NCI-H69 (cell line): Measurements from ENCODE around the gene PLCL2.
A peak's percentile ranks its signal among the peaks of the same experiment; 100 is the strongest.
"Not testable (repeated sequence)": the region's sequence is repeated elsewhere in the genome, so short reads cannot be mapped to it uniquely, and the experiment has no call there.

ENCODE experiments used
- DNase-seq: peaks from one replicate; lab custom pipeline; 2025; lab: John Stamatoyannopoulos, UW

The PLCL2 gene

GRCh38 chr3:17119201-17120072 is 234.7 kb downstream of the PLCL2 start:
- DNase-seq: no peak

- no peak for DNase-seq
Observed at GRCh38 chr3:17120115-17120514, 235.4 kb downstream of the PLCL2 start.

- DNase-seq: no peak
Observed at GRCh38 chr3:17121336-17121735, 236.6 kb downstream of the PLCL2 start.

GRCh38 chr3:17122758-17123157 is 238.0 kb downstream of the PLCL2 start:
- DNase-seq: no peak

GRCh38 chr3:17125738-17126442 is 241.1 kb downstream of the PLCL2 start:
- no peak for DNase-seq

GRCh38 chr3:17128671-17129070 is 243.9 kb downstream of the PLCL2 start:
- not testable (repeated sequence) for DNase-seq

GRCh38 chr3:17129556-17129955 is 244.8 kb downstream of the PLCL2 start:
- no peak for DNase-seq

- no peak for DNase-seq
Observed at GRCh38 chr3:17130956-17131355, 246.2 kb downstream of the PLCL2 start.

- DNase-seq: no peak
Observed at GRCh38 chr3:17132286-17133115, 247.7 kb downstream of the PLCL2 start.

GRCh38 chr3:17133632-17134545 is 249.1 kb downstream of the PLCL2 start:
- no peak for DNase-seq

GRCh38 chr3:17135696-17136095 is 250.9 kb downstream of the PLCL2 start:
- DNase-seq: peak; percentile 74

- peak; percentile 81 for DNase-seq
Observed at GRCh38 chr3:17136136-17136721, 251.5 kb downstream of the PLCL2 start.

- peak; percentile 1 for DNase-seq
Observed at GRCh38 chr3:17137321-17137826, 252.6 kb downstream of the PLCL2 start.

- DNase-seq: no peak
Observed at GRCh38 chr3:17138246-17139039, 253.7 kb downstream of the PLCL2 start.
